GM18526 (cell line): ENCODE results near the gene MLST8.

Experiments used
- POLR2A ChIP-seq: IDR thresholded peaks from 3 replicates; pipeline ENCODE4 v1.6.1; 2011; ENCODE audit not compliant: insufficient read length; ENCODE audit errors: extremely low read depth

The MLST8 gene

GRCh38 chr16:2209258-2210008 lies 4.2 kb downstream of the MLST8 start:
- TF ChIP-seq POLR2A, result no peak

DNA sequence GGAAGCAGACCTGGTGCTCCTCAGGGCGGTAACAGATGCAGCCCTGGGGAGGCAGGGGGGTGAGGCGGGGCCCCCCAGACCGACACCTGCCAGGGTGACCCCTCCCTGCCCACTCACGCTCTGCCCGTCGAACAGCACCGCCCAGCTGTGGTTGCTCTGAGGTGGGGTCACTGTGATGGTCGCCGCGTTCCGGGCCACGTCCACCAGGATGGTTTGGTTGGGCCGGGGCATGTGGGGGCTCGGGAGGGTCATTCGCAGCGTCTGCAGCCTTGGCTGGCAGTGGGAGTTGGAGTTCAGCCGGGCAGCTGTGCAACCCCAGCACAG lies 4.7 kb downstream of the MLST8 start:
- no peak for TF ChIP-seq POLR2A

DNA sequence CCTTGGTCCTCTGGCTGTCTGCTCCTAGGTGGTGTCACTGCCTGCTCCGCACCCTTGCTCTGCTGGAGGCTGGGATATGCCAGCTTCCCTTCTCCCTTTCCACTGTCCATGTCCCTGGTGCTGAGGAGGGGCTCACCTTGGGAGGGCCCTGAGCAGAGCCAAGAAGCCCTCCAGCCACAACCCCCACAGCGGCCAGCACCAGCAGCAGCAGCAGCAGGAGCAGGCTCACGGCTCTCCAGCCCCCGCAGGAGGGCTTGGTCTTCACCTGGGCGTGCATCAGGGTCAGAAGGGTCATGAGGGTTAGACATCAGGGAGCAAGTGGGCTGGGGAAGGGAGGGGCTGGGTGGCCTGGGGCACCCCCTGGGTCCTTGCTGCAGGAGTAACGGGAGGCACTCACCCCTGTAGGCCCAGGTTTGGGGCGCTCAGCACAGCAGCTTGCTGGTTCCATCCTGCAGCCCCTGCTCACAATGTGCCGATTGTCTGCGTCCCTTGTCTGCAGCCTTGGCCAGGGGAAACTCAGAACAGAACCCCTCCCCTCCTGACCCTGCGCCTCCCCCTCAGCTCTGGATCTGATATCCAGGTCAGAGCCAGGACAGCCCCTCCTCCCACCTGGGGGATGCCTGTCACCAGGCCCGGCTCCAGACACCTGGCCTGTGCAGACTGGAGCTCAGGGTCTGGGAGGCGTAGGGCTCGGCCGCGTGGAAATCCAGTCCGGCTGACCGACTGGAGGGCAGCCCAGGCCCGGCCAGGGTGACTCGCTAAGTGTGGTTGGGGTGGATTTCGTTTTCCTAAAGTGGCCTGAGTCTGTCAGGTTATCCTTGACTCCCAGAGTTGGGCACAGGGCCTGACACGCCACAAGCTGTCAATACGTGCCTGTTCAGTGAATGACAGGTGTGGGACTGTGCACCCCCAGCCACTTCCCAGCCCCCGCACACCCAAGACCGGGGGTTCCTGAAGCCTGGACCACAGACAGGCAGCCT lies 5.4 kb downstream of the MLST8 start, which contains the start of gene BRICD5:
BRICD5 (minus strand) TSS at position 478 of the 980 bp plus-strand sequence; CDS start at position 448, 30 bp downstream.
- TF ChIP-seq POLR2A, result peak; percentile 10

- no peak for TF ChIP-seq POLR2A
Measured at GRCh38 chr16:2211923-2212347, 6.7 kb downstream of the MLST8 start.

- TF ChIP-seq POLR2A, result no peak
Measured at GRCh38 chr16:2212362-2213324, 7.4 kb downstream of the MLST8 start.

GRCh38 chr16:2213817-2214718 lies 8.8 kb downstream of the MLST8 start:
- TF ChIP-seq POLR2A, result no peak

DNA sequence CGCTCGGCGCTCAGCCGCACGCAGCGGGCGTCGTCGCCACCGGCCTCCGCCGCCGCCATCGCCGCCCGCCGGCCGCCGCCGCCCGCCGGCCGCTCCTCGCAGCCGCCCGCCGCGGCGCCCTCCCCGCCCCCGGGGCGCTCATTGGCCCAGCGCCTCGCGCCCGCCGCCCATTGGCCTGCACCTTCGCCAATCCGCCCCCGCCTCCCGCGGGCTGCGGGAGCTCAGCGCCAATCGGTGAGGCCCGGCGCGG lies 9.4 kb downstream of the MLST8 start, which contains the start of gene PGP:
PGP (minus strand) TSS at position 122 of the 250 bp plus-strand sequence; CDS start at position 59, 63 bp downstream.
- TF ChIP-seq POLR2A, result no peak

- no peak for TF ChIP-seq POLR2A
Measured at GRCh38 chr16:2216330-2216729, 11.1 kb downstream of the MLST8 start.

- TF ChIP-seq POLR2A, result peak; percentile 98
Measured at GRCh38 chr16:2223221-2223941, 18.1 kb downstream of the MLST8 start, which contains the start of gene E4F1. Gene E4F1 (plus strand): TSS chr16:2223591. CDS start chr16:2223614, 23 bp downstream.

GRCh38 chr16:2223942-2224486 lies 18.8 kb downstream of the MLST8 start:
- TF ChIP-seq POLR2A, result no peak

DNA sequence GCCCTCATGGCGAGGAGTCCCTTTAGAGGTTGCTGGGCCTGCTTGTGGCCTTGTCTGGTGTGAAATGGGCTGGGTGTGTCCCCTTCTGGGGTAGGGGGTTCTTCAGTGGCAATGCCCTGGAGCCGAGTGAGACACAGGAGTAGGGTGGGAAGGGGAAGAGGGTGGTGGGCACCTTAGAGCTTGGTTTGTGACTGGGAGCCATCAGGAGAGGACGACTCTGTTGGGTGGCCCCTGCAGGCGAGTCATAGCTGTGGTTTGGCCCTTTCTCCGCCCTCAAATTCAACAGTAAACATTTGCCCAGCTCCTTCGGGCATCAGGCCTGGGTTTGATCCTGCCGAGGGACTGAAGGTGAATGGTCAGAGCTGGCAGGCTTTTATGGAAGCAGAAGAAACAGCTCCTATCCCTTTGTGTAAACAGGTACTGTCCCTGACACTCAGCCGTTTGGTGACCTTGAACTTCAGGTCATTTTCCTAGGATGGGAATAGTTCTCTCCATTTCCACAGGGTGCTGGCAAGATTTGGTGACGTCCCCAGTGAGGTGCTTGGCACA lies 21.1 kb downstream of the MLST8 start:
- no peak for TF ChIP-seq POLR2A

GRCh38 chr16:2226918-2227317 lies 21.7 kb downstream of the MLST8 start:
- TF ChIP-seq POLR2A, result no peak

DNA sequence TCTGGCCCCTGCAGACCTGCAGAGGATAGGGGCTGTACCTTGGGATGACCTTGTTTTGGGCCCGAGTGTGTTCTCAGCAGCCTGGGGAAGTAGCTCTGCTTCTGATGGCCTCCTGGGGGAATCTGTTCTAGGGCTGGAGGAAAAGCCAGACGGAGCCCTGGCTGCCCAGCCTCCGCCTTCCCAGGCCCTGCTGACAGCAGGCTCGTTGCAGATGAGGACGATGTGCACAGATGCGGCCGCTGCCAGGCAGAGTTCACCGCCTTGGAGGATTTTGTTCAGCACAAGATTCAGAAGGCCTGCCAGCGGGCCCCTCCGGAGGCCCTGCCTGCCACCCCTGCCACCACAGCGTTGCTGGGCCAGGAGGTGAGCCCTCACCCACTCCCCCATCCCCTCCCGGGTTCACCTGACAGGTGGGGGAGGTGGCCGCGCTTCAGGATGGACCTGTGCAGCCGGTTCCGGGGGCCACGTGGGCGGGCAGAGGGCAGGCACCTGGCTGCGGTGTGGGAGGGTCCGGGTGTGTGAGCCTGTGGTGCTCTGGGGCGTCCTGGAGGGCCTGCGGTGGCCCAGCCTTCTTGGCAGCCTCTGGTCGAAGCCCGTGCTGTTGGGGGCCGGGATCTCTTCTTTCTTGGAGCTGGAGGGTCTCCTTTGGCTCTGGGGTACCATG lies 23.0 kb downstream of the MLST8 start:
- TF ChIP-seq POLR2A, result no peak

- TF ChIP-seq POLR2A, result no peak
Measured at GRCh38 chr16:2229091-2229490, 23.8 kb downstream of the MLST8 start.
